ENCODE measurements around the gene IL17B.

DNA sequence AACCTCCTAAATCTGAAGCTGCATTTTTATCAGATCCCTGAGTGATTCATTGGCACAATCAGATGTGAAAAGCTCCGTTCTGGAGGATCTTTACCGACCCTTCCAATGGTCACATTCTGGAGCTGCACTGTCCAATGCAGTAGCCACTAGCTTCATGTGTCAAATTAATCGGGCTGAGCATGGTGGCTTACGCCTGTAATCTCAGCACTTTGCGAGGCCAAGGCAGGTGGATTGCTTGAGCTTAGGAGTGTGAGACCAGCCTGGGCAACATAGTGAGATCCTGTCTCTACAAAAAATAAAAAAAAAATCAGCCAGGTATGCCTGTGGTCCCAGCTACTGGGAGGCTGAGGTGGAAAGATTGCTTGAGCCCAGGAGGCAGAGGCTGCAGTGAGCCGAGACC lies 3.7 kb downstream of the IL17B start:
- no peak for TF ChIP-seq CTCF (IDR thresholded peaks at IDR 0.05)
- TF ChIP-seq POLR2A (IDR thresholded peaks at IDR 0.05), result no peak

Data from heart left ventricle (tissue), 13 donors.